ENCODE results near the gene TMEM87B.
"Not testable (repeated sequence)": the region's sequence is repeated elsewhere in the genome, so short reads cannot be mapped to it uniquely, and the experiment has no call there.

TMEM87B gene

DNA sequence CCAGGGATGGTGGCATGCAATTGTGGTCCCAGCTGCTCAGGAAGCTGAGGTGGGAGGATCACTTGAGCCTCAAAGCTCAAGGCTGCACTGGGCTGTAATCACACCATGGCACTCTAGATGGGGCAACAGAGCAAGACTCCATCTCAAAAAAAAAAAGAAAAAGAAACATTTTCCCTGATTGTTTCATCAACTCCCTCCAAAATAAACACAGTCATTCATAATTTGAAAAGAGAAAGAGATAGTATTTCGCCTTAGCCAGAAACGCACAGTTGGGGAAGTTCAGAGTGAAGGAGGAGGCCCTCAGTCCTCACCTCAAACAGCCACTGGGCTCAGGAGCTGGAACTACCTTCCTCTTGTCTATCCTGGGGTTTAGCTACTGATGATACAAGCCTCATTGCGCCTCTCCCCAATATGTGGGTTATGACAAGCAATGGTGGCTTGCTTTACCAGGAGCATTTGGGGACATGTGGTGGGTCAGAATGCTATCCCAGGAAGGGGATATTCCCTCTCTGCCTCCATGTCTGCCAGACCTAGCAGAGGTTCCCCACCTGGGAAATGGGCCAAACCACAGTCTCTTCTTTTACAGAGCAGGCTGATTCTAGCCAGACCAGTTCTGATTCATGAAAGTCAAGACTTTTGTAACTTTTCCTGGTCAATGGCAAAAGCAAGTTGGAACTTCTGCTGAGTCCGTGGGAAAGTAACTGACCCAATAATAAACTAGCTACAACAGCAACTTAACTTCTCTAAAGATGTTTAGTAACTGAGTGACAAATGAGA is 22.2 kb upstream of the TMEM87B start:
- DNase-seq (ENCODE audit: low read depth), result no peak

DNA sequence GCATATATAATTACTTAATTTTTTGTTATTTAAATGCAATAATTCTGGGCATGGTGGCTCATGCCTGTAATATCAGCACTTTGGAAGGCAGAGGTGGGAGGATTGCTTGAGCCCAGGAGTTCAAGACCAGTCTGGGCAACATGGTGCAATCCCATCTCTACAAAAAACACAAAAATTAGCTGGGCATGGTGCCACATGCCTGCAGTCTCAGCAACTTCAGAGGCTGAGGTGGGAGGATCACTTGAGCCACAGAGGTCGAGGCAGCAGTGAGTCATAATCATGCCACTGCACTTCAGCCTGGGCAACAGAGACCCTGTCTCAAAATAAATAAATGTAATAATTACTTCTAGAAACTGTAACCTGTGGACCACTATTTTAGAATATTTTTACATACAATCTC is 21.5 kb upstream of the TMEM87B start:
- no peak for DNase-seq (ENCODE audit: low read depth)

GRCh38 chr2:112034924-112035323 is 20.1 kb upstream of the TMEM87B start:
- no peak for DNase-seq (ENCODE audit: low read depth)

DNA sequence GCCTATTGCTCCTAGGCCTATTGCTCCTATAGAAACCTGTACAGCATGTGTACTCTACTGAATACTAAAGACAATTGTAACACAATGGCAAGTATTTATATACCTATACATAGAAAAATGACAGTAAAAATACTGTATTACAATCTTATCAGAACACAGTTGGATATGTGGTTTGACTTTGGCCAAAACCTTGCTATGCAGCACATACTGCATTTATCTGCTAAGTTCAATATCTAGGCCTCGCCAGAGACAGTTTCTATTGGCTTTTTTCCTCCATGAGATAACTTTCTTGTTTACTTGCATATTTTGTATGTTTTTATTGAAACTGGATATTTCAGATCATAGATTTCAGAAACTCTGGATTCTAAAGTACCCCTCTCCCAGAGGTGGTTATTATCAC is 19.3 kb upstream of the TMEM87B start:
- DNase-seq (ENCODE audit: low read depth), result no peak

DNA sequence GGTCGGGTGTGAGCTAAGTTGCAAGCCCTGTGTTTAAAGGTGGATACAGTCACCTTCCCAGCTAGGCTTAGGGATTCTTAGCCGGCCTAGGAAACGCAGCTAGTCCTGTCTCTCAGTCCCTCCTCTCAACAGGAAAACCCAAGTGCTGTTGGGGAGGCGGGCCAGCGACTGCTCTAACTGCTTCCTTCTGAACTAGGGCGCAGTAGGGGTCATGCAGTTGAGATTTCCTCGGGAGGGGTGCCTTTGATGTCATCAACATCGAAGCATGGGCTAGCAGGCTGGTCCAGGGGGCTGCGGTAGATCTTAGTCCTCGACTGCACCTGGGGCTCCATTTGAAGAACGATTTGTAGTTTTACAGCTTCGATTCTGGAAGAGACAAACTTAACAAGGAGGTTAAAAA is 15.5 kb upstream of the TMEM87B start:
- not testable (repeated sequence) for DNase-seq (ENCODE audit: low read depth)

- DNase-seq (ENCODE audit: low read depth), result not testable (repeated sequence)
Measured at GRCh38 chr2:112040066-112040465, 15.0 kb upstream of the TMEM87B start.

DNA sequence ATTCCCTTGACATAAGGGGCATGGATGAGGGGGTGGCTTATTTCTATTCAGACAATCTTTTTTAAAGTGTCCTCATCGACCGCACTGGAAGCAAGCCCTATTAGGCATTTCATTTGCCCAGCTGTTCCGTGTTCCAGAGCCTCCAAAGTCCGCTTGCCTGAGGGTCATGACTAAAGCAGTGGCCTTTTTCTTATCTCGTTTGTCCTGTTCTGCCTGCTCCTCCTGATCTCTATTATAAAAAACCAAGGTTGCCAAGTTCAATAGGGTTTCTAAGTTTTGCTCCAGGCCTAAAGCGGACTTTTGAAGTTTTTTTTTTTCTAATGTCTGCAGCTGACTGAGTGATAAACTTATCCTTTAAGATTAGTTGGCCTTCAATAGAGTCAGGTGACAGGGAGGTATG is 13.6 kb upstream of the TMEM87B start:
- DNase-seq (ENCODE audit: low read depth), result not testable (repeated sequence)

- DNase-seq (ENCODE audit: low read depth), result no peak
Measured at GRCh38 chr2:112045446-112046014, 9.5 kb upstream of the TMEM87B start.

- no peak for DNase-seq (ENCODE audit: low read depth)
Measured at GRCh38 chr2:112046231-112046630, 8.8 kb upstream of the TMEM87B start.

GRCh38 chr2:112047537-112048235 is 7.4 kb upstream of the TMEM87B start:
- DNase-seq (ENCODE audit: low read depth), result no peak

DNA sequence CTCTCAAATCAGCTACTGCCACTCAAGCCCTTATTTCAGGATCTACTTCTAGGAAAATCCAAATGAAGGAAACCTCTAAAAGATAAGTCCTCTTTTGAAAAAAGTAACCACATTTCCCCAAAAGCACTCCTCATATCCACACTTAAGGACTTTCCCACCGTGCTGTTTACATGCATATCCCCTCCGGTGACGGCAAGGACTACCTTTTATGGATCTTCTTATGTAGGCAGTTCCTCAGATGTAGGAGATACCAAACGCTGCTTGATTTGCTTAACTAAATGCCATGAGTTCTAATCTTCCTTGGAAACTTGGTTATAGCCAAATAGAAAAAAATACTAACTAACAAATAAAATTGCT is 6.9 kb upstream of the TMEM87B start:
- no peak for DNase-seq (ENCODE audit: low read depth)

DNA sequence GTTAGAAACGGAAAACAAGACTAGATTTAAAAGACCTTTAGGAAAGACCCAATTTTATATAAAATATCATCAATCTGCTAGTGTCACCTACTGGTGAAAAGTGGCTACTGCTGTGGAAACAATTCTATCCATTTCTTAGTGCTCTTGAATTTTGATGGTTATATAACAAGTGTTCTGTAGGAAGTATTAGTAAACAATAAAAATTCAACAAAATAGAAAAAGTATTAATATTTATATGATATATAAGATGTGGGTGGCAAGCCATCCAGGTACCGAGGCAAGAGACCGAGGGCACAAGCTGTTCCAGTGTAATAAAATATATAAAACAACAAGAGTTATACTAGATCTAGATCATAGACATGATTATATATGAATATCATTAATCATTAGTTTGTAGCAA is 6.2 kb upstream of the TMEM87B start:
- no peak for DNase-seq (ENCODE audit: low read depth)

DNA sequence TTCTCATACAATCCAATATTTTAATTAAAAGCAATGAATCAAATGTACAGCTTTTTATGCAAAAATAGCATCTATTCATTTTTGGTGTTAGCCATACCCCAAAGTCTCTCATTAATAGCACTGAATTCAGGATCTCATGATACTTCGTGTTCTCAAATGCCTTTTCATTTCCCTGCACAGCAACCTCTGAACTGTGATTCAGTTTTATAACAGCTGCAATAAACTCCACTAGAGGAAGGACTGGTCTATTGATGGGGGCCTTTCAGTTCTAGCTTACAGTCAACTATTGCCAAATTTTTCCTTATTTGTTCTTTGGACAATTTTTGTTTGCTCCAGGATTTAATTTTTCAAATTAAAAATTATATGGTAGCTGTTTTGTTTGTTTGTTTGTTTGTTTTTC is 4.8 kb upstream of the TMEM87B start:
- no peak for DNase-seq (ENCODE audit: low read depth)

DNA sequence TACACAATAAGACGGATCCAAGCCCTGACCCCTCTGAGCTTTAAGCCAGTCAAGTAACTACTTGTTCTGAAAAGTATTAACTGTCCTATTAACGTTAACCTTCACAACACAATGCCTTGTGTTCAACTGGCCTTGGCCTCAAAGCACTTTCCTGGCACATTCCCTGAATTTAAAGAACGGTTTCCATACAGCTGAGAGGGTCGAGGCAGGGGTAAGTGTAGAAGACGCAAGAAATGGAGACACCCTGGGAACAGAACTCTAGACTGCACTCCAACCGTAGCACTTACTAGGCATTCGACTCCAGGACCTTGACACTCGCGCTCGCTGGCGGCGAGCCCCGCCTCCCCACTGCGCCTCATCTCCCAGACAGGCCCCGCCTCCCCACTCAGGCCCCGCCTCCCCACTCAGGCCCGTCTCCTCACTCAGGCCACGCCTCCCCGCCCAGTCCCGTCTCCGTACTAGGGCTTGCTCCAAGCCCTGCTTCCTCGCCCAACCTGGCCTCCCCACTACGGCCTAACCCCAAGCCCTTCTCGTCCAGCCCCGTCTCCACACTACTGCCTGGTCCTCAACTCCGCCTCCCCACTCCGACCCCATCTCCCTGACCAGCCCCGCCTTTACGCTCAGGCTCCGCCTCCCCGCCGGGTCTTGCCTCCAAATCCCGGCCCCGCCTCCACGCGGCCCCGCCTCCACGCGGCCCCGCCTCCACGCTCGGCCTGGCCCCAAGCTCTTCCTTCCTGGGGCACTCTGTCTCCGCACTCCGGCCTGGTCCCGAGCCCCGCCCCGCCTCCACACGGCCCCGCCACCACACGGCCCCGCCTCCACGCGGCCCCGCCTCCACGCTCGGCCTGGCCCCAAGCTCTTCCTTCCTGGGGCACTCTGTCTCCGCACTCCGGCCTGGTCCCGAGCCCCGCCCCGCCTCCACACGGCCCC is 887 bp upstream of the TMEM87B start:
- DNase-seq (ENCODE audit: low read depth), result peak; percentile 96

DNA sequence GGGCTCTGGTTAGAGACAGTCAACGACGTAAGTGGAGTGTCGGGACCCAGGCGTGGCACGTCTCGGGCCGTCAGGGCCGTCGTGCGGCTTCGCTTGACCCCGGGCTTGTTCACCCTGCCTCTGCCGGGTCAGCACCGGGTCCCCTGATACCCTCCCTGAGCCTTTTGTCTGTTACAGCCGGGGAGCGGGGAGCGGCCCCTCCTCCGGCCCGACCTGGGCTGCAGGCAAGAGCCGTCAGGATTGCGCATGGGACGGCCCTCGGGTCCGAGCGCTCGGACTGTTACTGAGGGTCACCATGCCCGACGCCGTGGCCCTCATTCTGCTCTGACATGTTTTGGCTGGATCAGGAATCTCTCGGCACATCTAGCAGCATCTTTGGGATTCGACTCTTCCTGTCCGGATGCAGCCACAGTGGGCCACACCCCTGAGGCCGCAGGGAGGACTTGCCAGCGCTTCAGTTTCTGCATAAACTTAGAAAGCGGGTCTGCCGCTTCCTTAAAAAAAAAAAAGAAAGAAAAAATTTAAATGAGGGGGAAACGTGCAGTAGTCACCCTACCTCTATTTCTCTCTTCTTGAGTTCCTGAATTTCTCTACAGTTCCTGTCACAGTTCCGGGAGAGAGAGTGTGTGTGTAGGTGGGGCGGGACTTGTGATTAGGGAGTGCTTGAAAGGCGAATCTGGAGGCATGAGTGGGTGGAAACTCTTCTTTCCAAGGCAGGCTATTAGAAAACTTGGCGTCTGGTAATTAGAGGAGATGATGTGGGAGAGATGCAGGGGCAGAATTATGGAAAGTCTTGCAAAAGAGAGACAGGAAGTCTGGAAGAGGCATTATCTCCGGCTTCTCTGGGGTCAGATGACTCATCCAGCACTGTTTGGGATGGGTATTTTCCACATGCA is 909 bp downstream of the TMEM87B start:
- no peak for DNase-seq (ENCODE audit: low read depth)

GRCh38 chr2:112056626-112056987 is 1.5 kb downstream of the TMEM87B start:
- DNase-seq (ENCODE audit: low read depth), result no peak

GRCh38 chr2:112059671-112060070 is 4.6 kb downstream of the TMEM87B start:
- no peak for DNase-seq (ENCODE audit: low read depth)

DNA sequence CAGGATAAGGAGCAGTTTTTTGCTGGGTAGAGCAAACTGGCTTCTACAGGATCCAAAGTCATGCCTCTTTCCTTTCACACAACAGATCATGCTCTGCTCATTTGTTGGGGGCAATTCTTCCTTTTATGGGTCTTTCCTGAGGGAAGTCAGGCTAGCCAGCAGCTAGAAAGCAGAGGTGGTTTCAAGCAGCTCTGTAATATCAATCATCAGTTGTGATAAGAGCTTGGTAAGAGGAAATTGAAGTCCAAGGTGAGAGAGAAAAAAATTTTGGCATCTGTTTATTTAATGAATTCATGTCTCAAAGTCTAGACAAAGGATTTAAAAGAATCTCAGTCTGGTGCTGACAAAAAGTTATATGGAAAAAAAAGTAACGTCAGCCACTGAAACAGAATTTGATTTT is 6.2 kb downstream of the TMEM87B start:
- DNase-seq (ENCODE audit: low read depth), result no peak

GRCh38 chr2:112061840-112062239 is 6.8 kb downstream of the TMEM87B start:
- no peak for DNase-seq (ENCODE audit: low read depth)

GRCh38 chr2:112062894-112063293 is 7.8 kb downstream of the TMEM87B start:
- DNase-seq (ENCODE audit: low read depth), result no peak

DNA sequence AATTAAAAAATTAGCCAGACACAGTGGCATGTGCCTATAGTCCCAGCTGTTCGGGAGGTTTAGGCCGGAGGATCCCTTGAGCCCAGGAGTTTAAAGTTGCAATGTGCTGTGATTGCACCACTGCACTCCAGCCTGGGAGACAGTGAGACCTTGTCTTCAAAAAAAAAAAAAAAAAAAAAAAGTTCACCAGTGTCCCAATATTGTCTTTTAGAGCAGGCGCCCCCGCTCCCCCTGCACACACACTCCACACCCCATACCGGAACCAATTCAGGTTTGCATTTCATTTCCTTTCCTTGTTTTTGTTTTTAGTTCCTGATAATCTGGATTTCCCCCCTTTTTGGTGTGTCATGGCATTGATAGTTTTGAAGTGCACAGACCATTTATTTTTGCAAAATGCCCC is 10.4 kb downstream of the TMEM87B start:
- DNase-seq (ENCODE audit: low read depth), result no peak

Data from stimulated activated CD8-positive, alpha-beta memory T cell treated with anti-CD3 and anti-CD28 coated beads, Interleukin-7, amount 100 ng/mL, for 24 hours (primary cell).